ENCODE results near the gene PRLR. TPM values are rescaled to one million over a fixed set of nuclear protein-coding genes. Genes with fewer than 3 reads are reported as not detected.

The PRLR gene
- total RNA-seq, 1 donor from 2014 or later = 3.2 TPM

DNA sequence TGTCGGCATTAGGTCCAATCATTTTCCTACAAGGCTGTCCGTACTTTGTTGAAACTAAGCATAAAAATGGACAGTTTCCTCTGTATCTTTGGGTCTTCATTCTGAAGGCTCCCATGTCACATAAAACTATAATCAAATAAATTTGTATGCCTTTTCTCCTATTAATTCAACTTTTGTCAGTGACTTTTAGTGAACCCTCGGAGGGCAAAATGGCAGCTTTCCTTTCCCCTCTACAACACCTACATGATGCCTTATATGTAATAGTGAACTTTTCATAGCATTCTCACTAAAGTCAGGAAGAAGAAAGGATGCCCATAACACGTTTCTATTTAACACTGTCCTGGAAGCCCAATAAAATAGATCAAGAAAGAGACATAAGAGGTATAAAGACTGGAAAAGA, 177.4 kb downstream of the PRLR start:
- DNase-seq (no peak), ATAC-seq (no peak)
- intact Hi-C loops (cut with DNase I) = no loop called here
- H3K9me3 ChIP-seq = no peaks in the 10 kb centered on the region
- TF ChIP-seq, protein P1, sequence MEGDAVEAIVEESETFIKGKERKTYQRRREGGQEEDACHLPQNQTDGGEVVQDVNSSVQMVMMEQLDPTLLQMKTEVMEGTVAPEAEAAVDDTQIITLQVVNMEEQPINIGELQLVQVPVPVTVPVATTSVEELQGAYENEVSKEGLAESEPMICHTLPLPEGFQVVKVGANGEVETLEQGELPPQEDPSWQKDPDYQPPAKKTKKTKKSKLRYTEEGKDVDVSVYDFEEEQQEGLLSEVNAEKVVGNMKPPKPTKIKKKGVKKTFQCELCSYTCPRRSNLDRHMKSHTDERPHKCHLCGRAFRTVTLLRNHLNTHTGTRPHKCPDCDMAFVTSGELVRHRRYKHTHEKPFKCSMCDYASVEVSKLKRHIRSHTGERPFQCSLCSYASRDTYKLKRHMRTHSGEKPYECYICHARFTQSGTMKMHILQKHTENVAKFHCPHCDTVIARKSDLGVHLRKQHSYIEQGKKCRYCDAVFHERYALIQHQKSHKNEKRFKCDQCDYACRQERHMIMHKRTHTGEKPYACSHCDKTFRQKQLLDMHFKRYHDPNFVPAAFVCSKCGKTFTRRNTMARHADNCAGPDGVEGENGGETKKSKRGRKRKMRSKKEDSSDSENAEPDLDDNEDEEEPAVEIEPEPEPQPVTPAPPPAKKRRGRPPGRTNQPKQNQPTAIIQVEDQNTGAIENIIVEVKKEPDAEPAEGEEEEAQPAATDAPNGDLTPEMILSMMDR (IDR thresholded peaks at IDR 0.05) = no peak
- no peaks in the 10 kb centered on the region for H3K27me3 ChIP-seq (ENCODE audit: low read depth)
- no peaks in the 10 kb centered on the region for H3K36me3 ChIP-seq
- H3K4me1 ChIP-seq = no peaks in the 10 kb centered on the region
- H3K27ac ChIP-seq = no peak overlapping the region
- no peak overlapping the region for H3K4me3 ChIP-seq

GRCh38 chr5:35050541-35051126, 179.7 kb downstream of the PRLR start:
- H3K9me3 ChIP-seq = no peaks in the 10 kb centered on the region
- intact Hi-C loops (cut with DNase I) = no loop called here
- no peak for DNase-seq
- H3K4me1 ChIP-seq = no peaks in the 10 kb centered on the region
- no peak overlapping the region for H3K27ac ChIP-seq
- no peak for ATAC-seq
- no peak overlapping the region for H3K4me3 ChIP-seq
- no peaks in the 10 kb centered on the region for H3K27me3 ChIP-seq (ENCODE audit: low read depth)
- TF ChIP-seq, protein P1 (IDR thresholded peaks at IDR 0.05) = no peak
- H3K36me3 ChIP-seq = no peaks in the 10 kb centered on the region

- Histone ChIP-seq H3K4me3 (no peak overlapping the region), H3K9me3 (no peaks in the 10 kb centered on the region), H3K4me1 (no peaks in the 10 kb centered on the region), H3K27me3 (ENCODE audit: low read depth) (no peaks in the 10 kb centered on the region), H3K36me3 (no peaks in the 10 kb centered on the region), H3K27ac (no peak overlapping the region)
- DNase-seq = no peak
- TF ChIP-seq, protein P1 (IDR thresholded peaks at IDR 0.05) = no peak
- intact Hi-C loops (cut with DNase I) = no loop called here
- ATAC-seq = no peak
These were observed 181.4 kb downstream of the PRLR start for GRCh38 chr5:35048910-35049309.

- H3K36me3 ChIP-seq = no peaks in the 10 kb centered on the region
- no peak within 1 kb of the TSS for H3K4me3 ChIP-seq
- DNase-seq (no peak), ATAC-seq (no peak)
- no peaks in the 10 kb centered on the region for H3K9me3 ChIP-seq
- no peaks in the 10 kb centered on the region for H3K27me3 ChIP-seq (ENCODE audit: low read depth)
- intact Hi-C loops (cut with DNase I) = no loop called here
- H3K27ac ChIP-seq = no peak within 1 kb of the TSS
- TF ChIP-seq, protein P1 (IDR thresholded peaks at IDR 0.05) = no peak
- H3K4me1 ChIP-seq = no peaks in the 10 kb centered on the region
These were observed 182.4 kb downstream of the PRLR start, which contains the start of gene AGXT2 for GRCh38 chr5:35047785-35048404. Gene AGXT2 (minus strand): TSS chr5:35047949. CDS start chr5:35047892, 57 bp downstream.

GRCh38 chr5:35046774-35047173, 183.5 kb downstream of the PRLR start:
- no peak for ATAC-seq
- H3K27ac ChIP-seq = no peak overlapping the region
- intact Hi-C loops (cut with DNase I) = no loop called here

More at GRCh38 chr5:35046774-35047173, 183.5 kb downstream of the PRLR start:
- no peak overlapping the region for H3K4me3 ChIP-seq
- no peak for DNase-seq
- TF ChIP-seq, protein P1 (IDR thresholded peaks at IDR 0.05) = no peak
- H3K9me3 ChIP-seq = no peaks in the 10 kb centered on the region
- H3K4me1 ChIP-seq = no peaks in the 10 kb centered on the region
- no peaks in the 10 kb centered on the region for H3K27me3 ChIP-seq (ENCODE audit: low read depth)
- no peaks in the 10 kb centered on the region for H3K36me3 ChIP-seq

All from lower lobe of right lung (tissue), 2 donors.